ENCODE measurements around the gene CDC27.
"Not testable (repeated sequence)": the region's sequence is repeated elsewhere in the genome, so short reads cannot be mapped to it uniquely, and the experiment has no call there.

Gene CDC27

DNA sequence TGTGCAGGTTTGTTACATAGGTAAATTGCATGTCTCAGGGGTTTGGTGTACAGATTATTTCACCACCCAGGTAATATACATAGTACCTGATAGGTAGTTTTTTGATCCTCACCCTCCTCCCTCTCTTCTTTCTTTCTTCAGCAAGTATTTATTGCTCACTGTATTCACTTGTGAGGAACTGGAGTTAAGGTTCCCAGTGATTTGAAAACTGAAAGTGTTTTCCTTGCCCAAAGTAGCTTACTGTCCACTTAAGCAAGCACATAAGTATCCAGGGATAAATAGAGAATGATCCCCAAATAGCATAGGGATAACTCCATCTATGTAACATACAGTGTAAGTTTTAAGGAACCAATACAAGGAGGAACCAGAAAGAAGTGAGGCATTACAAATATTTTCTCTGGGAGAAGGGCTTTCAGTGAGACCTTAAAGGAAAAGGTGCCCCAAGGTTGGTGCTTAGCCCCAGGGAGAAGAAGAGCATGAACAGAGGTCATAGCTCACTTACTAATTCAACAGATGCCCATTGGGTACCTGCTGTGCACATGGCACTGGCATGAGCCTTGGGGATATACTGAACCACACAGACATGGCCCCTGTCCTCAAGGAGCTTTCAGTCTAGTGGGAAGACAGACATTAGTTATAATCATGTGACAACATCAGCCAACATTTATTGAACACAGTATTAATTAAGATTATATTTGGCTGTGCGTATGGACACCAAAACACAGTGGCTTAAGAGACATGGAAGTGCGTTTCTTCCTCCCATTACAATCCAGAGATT lies 37.0 kb upstream of the CDC27 start:
- peak overlapping the region; percentile 61 for H3K4me2 ChIP-seq (ENCODE audit: low read length)
- peak overlapping the region; percentile 73 for H3K9ac ChIP-seq (ENCODE audit: low read depth, low read length)
- no peaks in the 10 kb centered on the region for H3K27me3 ChIP-seq (ENCODE audit: control insufficient read depth, insufficient read depth, low read length)
- H3K4me1 ChIP-seq (ENCODE audit: control insufficient read depth, insufficient read depth, low read length) = peaks cover 40% of the 10 kb centered on the region
- H3K4me3 ChIP-seq (ENCODE audit: low read length) = no peak overlapping the region
- no peaks in the 10 kb centered on the region for H3K36me3 ChIP-seq (ENCODE audit: insufficient read depth, low read length)
- no peaks in the 10 kb centered on the region for H3K9me3 ChIP-seq (replicated peaks; ENCODE audit: low read length)

DNA sequence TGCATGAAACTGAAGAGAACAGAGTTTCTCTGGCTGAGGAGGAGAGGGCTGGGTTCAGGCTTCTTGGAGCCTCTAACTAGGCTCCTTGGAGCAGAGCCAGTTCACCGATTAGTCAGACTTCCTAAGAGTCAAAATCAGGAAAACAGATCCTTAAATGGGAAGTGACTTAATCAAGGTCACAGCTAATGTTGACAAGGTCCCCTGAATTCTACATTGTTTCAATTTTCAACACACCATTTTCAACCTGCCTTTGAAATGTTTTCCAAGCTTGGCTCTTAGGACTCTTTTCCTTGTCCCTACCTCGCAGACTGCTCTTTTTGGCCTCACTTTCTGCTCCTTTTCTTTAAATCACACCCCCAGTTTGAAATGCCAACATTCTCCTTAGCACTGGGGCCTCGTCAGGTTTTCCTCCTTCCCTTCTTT lies 36.4 kb upstream of the CDC27 start:
- no peaks in the 10 kb centered on the region for H3K36me3 ChIP-seq (ENCODE audit: insufficient read depth, low read length)
- H3K9ac ChIP-seq (ENCODE audit: low read depth, low read length) = peak overlapping the region; percentile 73
- H3K27me3 ChIP-seq (ENCODE audit: control insufficient read depth, insufficient read depth, low read length) = no peaks in the 10 kb centered on the region
- peaks cover 38% of the 10 kb centered on the region for H3K4me1 ChIP-seq (ENCODE audit: control insufficient read depth, insufficient read depth, low read length)
- H3K4me3 ChIP-seq (ENCODE audit: low read length) = no peak overlapping the region
- no peaks in the 10 kb centered on the region for H3K9me3 ChIP-seq (replicated peaks; ENCODE audit: low read length)
- peak overlapping the region; percentile 61 for H3K4me2 ChIP-seq (ENCODE audit: low read length)

DNA sequence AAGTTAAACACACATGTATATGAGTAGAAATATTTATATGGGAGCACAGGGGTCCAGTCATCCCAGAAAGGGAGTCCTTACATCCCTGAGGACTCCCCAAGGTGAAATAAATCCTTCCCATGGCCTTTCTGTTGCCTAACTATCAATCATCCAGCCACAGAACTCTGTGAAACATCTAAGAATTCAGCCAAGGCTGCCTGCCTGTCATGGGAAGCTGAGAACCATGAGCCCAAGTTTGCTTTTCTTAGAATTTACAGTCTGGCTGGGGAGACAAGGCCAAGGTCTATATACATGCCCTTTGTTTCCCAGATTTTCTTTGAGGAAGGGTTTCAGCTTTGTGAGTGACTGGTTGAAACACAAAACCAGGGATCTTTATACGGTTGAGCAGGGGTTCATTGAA lies 35.9 kb upstream of the CDC27 start:
- Histone ChIP-seq H3K4me3 (ENCODE audit: low read length) (no peak overlapping the region), H3K27me3 (ENCODE audit: control insufficient read depth, insufficient read depth, low read length) (no peaks in the 10 kb centered on the region), H3K4me1 (ENCODE audit: control insufficient read depth, insufficient read depth, low read length) (peaks cover 34% of the 10 kb centered on the region), H3K36me3 (ENCODE audit: insufficient read depth, low read length) (no peaks in the 10 kb centered on the region), H3K9me3 (replicated peaks; ENCODE audit: low read length) (no peaks in the 10 kb centered on the region), H3K4me2 (ENCODE audit: low read length) (peak overlapping the region; percentile 61), H3K9ac (ENCODE audit: low read depth, low read length) (peak overlapping the region; percentile 73)

DNA sequence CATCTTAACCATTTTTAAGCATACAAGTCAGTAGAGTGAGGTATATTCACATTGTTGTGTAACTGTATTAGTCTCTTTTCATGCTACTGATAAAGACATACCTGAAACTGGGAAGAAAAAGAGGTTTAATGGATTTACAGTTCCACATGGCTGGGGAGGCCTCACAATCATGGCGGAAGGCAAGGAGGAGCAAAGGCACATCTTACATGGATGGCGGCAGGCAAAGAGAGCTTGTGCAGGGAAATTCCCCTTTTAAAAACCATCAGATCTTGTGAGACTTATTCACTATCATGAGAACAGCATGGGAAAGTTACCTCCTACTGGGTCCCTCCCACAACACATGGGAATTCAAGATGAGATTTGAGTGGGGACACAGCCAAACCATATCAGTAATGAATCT lies 35.0 kb upstream of the CDC27 start:
- H3K27me3 ChIP-seq (ENCODE audit: control insufficient read depth, insufficient read depth, low read length); H3K9ac ChIP-seq (ENCODE audit: low read depth, low read length): not testable (repeated sequence)
- H3K4me1 ChIP-seq (ENCODE audit: control insufficient read depth, insufficient read depth, low read length) = peaks cover 28% of the 10 kb centered on the region

DNA sequence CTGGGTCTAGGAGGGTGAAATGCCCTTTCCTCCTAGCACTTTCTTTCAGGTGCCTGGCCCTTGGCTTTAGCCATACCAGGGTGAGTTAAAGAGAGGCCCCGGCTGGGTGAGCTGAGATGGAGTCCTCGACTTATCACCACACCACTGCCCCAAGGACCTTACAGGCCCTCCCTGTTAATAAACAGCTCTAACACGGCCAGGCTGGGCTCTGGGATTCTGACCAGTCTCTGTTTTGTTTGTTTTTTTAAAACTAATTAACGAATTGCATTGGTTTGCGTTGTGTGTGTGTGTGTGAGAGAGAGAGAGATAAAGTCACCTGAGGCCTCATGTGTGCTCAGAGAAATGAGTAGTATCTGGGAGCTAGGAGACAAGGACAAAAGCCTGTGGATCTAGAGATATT lies 34.4 kb upstream of the CDC27 start:
- Histone ChIP-seq H3K27me3 (ENCODE audit: control insufficient read depth, insufficient read depth, low read length) (no peaks in the 10 kb centered on the region), H3K9ac (ENCODE audit: low read depth, low read length) (no peak overlapping the region), H3K9me3 (replicated peaks; ENCODE audit: low read length) (no peaks in the 10 kb centered on the region), H3K4me3 (ENCODE audit: low read length) (no peak overlapping the region), H3K36me3 (ENCODE audit: insufficient read depth, low read length) (no peaks in the 10 kb centered on the region), H3K4me1 (ENCODE audit: control insufficient read depth, insufficient read depth, low read length) (peaks cover 28% of the 10 kb centered on the region), H3K4me2 (ENCODE audit: low read length) (no peak overlapping the region)

More for the DNA sequence above, 35.0 kb upstream of the CDC27 start:
- not testable (repeated sequence) for H3K9me3 ChIP-seq (replicated peaks; ENCODE audit: low read length); H3K4me2 ChIP-seq (ENCODE audit: low read length); H3K4me3 ChIP-seq (ENCODE audit: low read length); H3K36me3 ChIP-seq (ENCODE audit: insufficient read depth, low read length)

DNA sequence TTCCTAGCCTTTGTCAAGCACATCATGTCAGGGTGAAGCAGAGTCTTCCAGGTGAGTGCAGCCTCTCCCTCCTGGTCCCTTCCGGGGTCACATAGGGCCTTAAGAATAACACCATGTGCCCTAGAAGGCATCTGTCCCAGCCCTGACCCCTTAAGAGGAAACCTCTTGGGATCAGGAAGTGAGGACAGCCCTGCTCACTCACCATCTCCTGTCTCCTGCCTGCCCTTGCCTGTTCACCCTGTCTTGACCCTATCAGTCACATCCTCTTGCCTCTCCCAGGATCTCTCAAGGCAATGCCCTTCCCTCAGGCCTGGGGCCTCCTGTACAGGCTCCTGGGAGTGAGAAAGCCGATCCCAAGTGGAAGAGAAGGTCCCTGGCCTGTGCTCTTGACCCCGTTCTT lies 33.9 kb upstream of the CDC27 start:
- Histone ChIP-seq H3K4me1 (ENCODE audit: control insufficient read depth, insufficient read depth, low read length) (peaks cover 28% of the 10 kb centered on the region), H3K36me3 (ENCODE audit: insufficient read depth, low read length) (no peaks in the 10 kb centered on the region), H3K9ac (ENCODE audit: low read depth, low read length) (no peak overlapping the region), H3K27me3 (ENCODE audit: control insufficient read depth, insufficient read depth, low read length) (no peaks in the 10 kb centered on the region), H3K9me3 (replicated peaks; ENCODE audit: low read length) (no peaks in the 10 kb centered on the region), H3K4me3 (ENCODE audit: low read length) (no peak overlapping the region), H3K4me2 (ENCODE audit: low read length) (no peak overlapping the region)

DNA sequence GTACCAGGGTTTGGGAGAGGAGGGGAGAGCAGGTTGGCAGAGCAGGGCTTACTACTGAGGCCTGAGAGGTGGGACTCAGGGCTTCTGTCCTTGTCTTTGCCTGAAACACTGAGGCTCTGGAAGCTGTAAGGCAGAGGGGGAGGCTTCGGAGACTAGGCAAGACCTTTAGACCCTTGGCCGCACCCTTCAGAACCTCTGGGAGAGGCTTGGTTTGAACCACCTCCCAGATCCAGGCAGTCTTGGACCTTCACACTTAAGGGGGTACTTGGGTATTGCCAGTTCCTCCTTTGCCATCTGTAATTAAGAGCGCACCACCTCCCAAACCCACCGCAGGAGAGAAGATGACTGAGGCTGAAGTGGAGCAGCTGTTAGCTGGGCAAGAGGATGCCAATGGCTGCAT lies 33.0 kb upstream of the CDC27 start:
- H3K4me2 ChIP-seq (ENCODE audit: low read length) = no peak overlapping the region
- no peaks in the 10 kb centered on the region for H3K36me3 ChIP-seq (ENCODE audit: insufficient read depth, low read length)
- no peak overlapping the region for H3K4me3 ChIP-seq (ENCODE audit: low read length)
- H3K4me1 ChIP-seq (ENCODE audit: control insufficient read depth, insufficient read depth, low read length) = peaks cover 28% of the 10 kb centered on the region
- no peaks in the 10 kb centered on the region for H3K27me3 ChIP-seq (ENCODE audit: control insufficient read depth, insufficient read depth, low read length)
- H3K9ac ChIP-seq (ENCODE audit: low read depth, low read length) = no peak overlapping the region
- no peaks in the 10 kb centered on the region for H3K9me3 ChIP-seq (replicated peaks; ENCODE audit: low read length)

DNA sequence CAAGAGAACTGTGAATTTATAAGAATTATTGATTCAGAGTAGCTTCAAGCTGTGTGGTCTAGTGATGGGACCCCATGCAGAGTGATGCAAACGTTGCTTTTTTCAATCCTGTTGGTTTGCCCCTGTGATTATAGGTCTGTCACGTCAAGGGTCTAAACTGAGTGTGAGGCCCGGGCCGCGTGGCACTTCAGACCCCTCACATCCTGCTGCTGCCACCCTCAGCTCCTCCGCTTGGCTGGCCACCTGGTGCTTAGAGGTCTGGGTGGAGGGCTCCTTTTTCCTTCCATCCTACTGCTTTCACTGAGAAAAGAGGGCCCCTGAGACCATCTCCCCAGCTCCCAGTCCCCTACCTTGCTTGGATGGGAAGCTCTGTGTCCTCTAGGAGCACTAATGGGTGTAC lies 32.1 kb upstream of the CDC27 start:
- no peaks in the 10 kb centered on the region for H3K27me3 ChIP-seq (ENCODE audit: control insufficient read depth, insufficient read depth, low read length)
- no peak overlapping the region for H3K4me2 ChIP-seq (ENCODE audit: low read length)
- H3K9me3 ChIP-seq (replicated peaks; ENCODE audit: low read length) = no peaks in the 10 kb centered on the region
- no peak overlapping the region for H3K4me3 ChIP-seq (ENCODE audit: low read length)
- peaks cover 26% of the 10 kb centered on the region for H3K4me1 ChIP-seq (ENCODE audit: control insufficient read depth, insufficient read depth, low read length)
- no peaks in the 10 kb centered on the region for H3K36me3 ChIP-seq (ENCODE audit: insufficient read depth, low read length)
- H3K9ac ChIP-seq (ENCODE audit: low read depth, low read length) = no peak overlapping the region

DNA sequence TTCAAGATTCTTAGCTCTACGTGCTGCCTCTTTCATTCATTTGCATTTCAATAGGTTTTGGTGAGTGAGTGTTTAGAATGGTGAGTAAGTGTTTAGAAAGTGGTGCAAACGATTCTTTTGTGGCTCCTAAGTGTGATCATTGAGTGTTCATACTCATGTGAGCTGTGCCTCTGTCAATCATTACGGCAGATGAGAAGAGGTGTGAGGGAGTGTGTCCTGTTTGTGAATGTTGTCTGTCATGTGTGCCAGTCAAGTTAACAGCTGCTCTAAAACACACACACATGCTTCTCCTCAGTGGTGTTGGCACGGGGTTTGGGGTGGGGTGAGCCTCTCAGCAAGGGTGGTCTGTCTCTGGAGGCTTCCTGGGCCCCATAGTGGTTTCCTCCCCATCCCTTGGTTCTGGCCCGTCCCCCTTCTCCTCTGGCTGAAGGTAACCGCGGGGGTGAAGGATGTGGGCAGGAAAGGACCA lies 31.5 kb upstream of the CDC27 start:
- no peak overlapping the region for H3K9ac ChIP-seq (ENCODE audit: low read depth, low read length)
- H3K4me2 ChIP-seq (ENCODE audit: low read length) = no peak overlapping the region
- H3K4me1 ChIP-seq (ENCODE audit: control insufficient read depth, insufficient read depth, low read length) = peaks cover 20% of the 10 kb centered on the region
- no peak overlapping the region for H3K4me3 ChIP-seq (ENCODE audit: low read length)
- no peaks in the 10 kb centered on the region for H3K27me3 ChIP-seq (ENCODE audit: control insufficient read depth, insufficient read depth, low read length)
- no peaks in the 10 kb centered on the region for H3K9me3 ChIP-seq (replicated peaks; ENCODE audit: low read length)
- H3K36me3 ChIP-seq (ENCODE audit: insufficient read depth, low read length) = no peaks in the 10 kb centered on the region

DNA sequence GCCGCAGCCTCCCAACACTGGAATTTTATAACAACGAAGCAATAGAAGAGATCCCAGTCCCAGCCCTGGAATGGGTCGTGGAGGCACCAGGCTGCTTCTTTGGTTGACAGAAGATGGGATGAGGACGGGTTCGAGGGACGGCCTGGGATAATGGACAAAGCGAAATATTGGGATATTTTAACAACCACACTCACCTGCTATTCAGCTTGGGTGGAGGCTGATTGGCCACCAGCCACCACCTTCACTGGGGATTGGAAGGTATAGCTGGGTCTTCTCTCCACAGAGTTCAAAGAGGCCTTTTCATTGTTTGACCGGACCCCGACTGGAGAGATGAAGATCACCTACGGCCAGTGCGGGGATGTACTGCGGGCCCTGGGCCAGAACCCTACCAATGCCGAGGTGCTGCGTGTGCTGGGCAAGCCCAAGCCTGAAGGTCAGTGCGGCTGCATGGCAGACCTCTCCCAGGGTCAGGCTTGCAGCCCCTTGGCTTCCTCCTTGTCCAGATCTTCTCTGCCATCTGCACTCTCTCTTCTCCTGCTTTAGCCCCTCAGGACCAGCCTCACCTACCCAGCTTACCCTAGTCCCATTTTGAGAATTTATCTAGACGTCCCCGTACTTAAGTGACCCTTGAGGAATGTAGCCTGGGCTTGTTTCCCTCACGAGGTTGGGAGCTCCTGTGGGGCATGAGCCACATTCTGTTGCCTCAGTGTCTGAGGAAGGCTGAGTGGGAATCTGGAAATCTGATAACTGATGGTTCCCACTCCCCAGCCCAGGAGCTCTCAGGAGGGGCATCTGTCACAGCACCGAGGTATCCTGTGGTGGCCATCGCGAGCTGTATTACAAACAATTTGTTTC lies 30.8 kb upstream of the CDC27 start:
- H3K4me2 ChIP-seq (ENCODE audit: low read length) = no peak overlapping the region
- no peak overlapping the region for H3K9ac ChIP-seq (ENCODE audit: low read depth, low read length)
- no peaks in the 10 kb centered on the region for H3K9me3 ChIP-seq (replicated peaks; ENCODE audit: low read length)
- H3K36me3 ChIP-seq (ENCODE audit: insufficient read depth, low read length) = no peaks in the 10 kb centered on the region
- H3K27me3 ChIP-seq (ENCODE audit: control insufficient read depth, insufficient read depth, low read length) = no peaks in the 10 kb centered on the region
- H3K4me1 ChIP-seq (ENCODE audit: control insufficient read depth, insufficient read depth, low read length) = peaks cover 13% of the 10 kb centered on the region
- no peak overlapping the region for H3K4me3 ChIP-seq (ENCODE audit: low read length)

DNA sequence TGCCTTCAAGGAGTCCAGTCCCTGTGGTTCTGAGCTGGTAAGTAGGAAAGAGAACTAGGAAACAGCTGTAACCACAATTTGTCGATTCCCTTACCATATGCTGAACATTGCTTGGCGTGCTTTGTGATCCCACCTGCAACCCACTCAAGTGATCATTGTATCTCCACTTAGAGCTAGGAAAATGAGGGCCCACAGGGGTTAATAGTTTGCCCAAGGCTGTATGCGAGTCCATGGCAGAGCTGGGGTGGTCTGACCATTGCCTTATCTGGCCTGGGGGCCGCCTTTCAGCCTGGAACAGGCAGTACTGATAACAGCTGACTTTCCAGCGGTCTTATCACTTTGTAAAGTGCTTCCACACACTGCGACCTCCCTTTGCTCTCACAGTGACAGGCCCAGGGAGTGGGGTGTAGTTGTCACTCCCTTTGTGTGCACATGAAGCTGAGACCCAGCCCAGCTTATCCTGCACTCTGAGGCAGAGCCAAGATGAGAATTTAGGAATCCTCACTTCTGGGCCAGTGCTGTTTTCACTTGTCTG lies 29.9 kb upstream of the CDC27 start:
- Histone ChIP-seq H3K4me1 (ENCODE audit: control insufficient read depth, insufficient read depth, low read length) (peaks cover 8% of the 10 kb centered on the region), H3K36me3 (ENCODE audit: insufficient read depth, low read length) (no peaks in the 10 kb centered on the region)

More for the DNA sequence above, 29.9 kb upstream of the CDC27 start:
- Histone ChIP-seq H3K4me2 (ENCODE audit: low read length) (no peak overlapping the region), H3K27me3 (ENCODE audit: control insufficient read depth, insufficient read depth, low read length) (no peaks in the 10 kb centered on the region), H3K4me3 (ENCODE audit: low read length) (no peak overlapping the region), H3K9ac (ENCODE audit: low read depth, low read length) (no peak overlapping the region), H3K9me3 (replicated peaks; ENCODE audit: low read length) (no peaks in the 10 kb centered on the region)

All from skeletal muscle satellite cell (primary cell).